Neural cell (in vitro differentiated cells): ENCODE measurements around the gene DHX29. TPM values are rescaled to one million over a fixed set of nuclear protein-coding genes. Genes with fewer than 3 reads are reported as not detected.

ENCODE experiments used
- H2AFZ ChIP-seq: fragments of 200-600, 300-800 bp; sonication (generic), shearing (Covaris generic); 2 replicates; pipeline ENCODE4 v1.6.0; 2014; ENCODE audit warnings: low read depth, mild to moderate bottlenecking, antibody characterized with exemption, low read length, moderate library complexity
- H3F3A ChIP-seq: fragments of 200-600 bp; shearing (Covaris generic); 2 replicates; pipeline ENCODE4 v1.6.1; 2016; ENCODE audit warnings: mild to moderate bottlenecking, moderate library complexity, mixed read lengths, antibody characterized with exemption, low read length; ENCODE audit not compliant: insufficient read depth, poor library complexity, severe bottlenecking
- H3K27ac ChIP-seq: fragments of 200-600, 300-800 bp; sonication (generic), shearing (Covaris generic); 2 replicates; pipeline ENCODE4 v1.5.1; 2014; ENCODE audit warnings: mild to moderate bottlenecking, low read length, moderate library complexity
- H3K27me3 ChIP-seq: fragments of 300-800, 200-600 bp; sonication (generic), shearing (Covaris generic); 2 replicates; pipeline ENCODE4 v1.6.0; 2014; ENCODE audit warnings: mild to moderate bottlenecking, low read depth, low read length, moderate library complexity; ENCODE audit not compliant: insufficient read depth
- H3K36me3 ChIP-seq: fragments of 300-800, 200-600 bp; sonication (generic), shearing (Covaris generic); 2 replicates; pipeline ENCODE4 v1.5.1; 2014; ENCODE audit warnings: mild to moderate bottlenecking, antibody characterized with exemption, low read length, moderate library complexity; ENCODE audit not compliant: insufficient read depth
- H3K4me2 ChIP-seq: fragments of 300-800, 200-600 bp; sonication (generic), shearing (Covaris generic); 2 replicates; pipeline ENCODE4 v1.6.0; 2014; ENCODE audit warnings: mild to moderate bottlenecking, low read length
- H3K4me3 ChIP-seq: fragments of 300-800, 200-600 bp; sonication (generic), shearing (Covaris generic); 2 replicates; pipeline ENCODE4 v1.5.1; 2014; ENCODE audit warnings: mild to moderate bottlenecking, low read length, moderate library complexity
- H3K79me2 ChIP-seq: fragments of 200-600 bp; shearing (Covaris generic); replicated peaks from 2 replicates; pipeline ENCODE4 v1.6.0; 2014; ENCODE audit warnings: mild to moderate bottlenecking, low read length, moderate library complexity; ENCODE audit not compliant: insufficient read depth
- H3K9ac ChIP-seq: fragments of 300-800, 200-600 bp; sonication (generic), shearing (Covaris generic); 2 replicates; pipeline ENCODE4 v1.6.1; 2016; ENCODE audit warnings: mild to moderate bottlenecking, low read length, mixed read lengths
- H3K9me2 ChIP-seq: fragments of 200-600 bp; shearing (Covaris generic); 2 replicates; pipeline ENCODE4 v1.6.1; 2016; ENCODE audit warnings: mild to moderate bottlenecking, low read length, mixed read lengths; ENCODE audit not compliant: insufficient read depth
- H3K9me3 ChIP-seq: fragments of 200-600, 300-800 bp; sonication (generic), shearing (Covaris generic); 2 replicates; pipeline ENCODE4 v1.6.1; 2016; ENCODE audit warnings: mild to moderate bottlenecking, mixed run types, low read length, moderate library complexity, mixed read lengths
- H4K20me1 ChIP-seq: fragments of 200-600 bp; shearing (Covaris generic); 2 replicates; pipeline ENCODE4 v1.6.1; 2016; ENCODE audit warnings: mild to moderate bottlenecking, mixed run types; ENCODE audit not compliant: insufficient read depth
- EP300 ChIP-seq: fragments of 450-650 bp; conservative IDR thresholded peaks from 2 replicates; pipeline ENCODE4 v1.6.1; 2014; ENCODE audit warnings: antibody characterized with exemption, mild to moderate bottlenecking, moderate library complexity; ENCODE audit not compliant: poor library complexity, severe bottlenecking
- EZH2 ChIP-seq: fragments of 200-600, 300-800 bp; shearing (Covaris generic), sonication (generic); IDR thresholded peaks from 2 replicates; pipeline ENCODE4 v1.6.1; 2014; ENCODE audit warnings: antibody characterized with exemption, low read length, borderline replicate concordance, mild to moderate bottlenecking; ENCODE audit not compliant: insufficient read depth, poor library complexity, severe bottlenecking
- MXI1 ChIP-seq: fragments of 450-650 bp; conservative IDR thresholded peaks from 2 replicates; pipeline ENCODE4 v1.6.1; 2014; ENCODE audit warnings: antibody characterized with exemption, mild to moderate bottlenecking; ENCODE audit not compliant: poor library complexity, severe bottlenecking
- POLR2AphosphoS5 ChIP-seq: IDR thresholded peaks from 2 replicates; pipeline ENCODE4 v1.6.1; 2012
- RAD21 ChIP-seq: fragments of 450-650 bp; conservative IDR thresholded peaks from 2 replicates; pipeline ENCODE4 v1.6.1; 2014; ENCODE audit warnings: antibody characterized with exemption, mild to moderate bottlenecking, moderate library complexity
- SMC3 ChIP-seq: fragments of 450-650 bp; conservative IDR thresholded peaks from 2 replicates; pipeline ENCODE4 v1.6.1; 2014; ENCODE audit warnings: antibody characterized with exemption, mild to moderate bottlenecking, moderate library complexity; ENCODE audit not compliant: poor library complexity
- TAF1 ChIP-seq: IDR thresholded peaks from 2 replicates; pipeline ENCODE4 v1.6.1; 2012; ENCODE audit warnings: low read depth
- polyA plus RNA-seq: library from polyadenylated mRNA; depleted of rRNA; stranded (reverse); fragments of >200 nt; gene quantifications from 2 replicates; pipeline ENCODE4 v1.2.3, GENCODE V29; 2014
- TF ChIP-seq, protein P1 (sequence below): IDR thresholded peaks from 2 replicates; pipeline ENCODE4 v1.6.1; 2012; ENCODE audit warnings: borderline replicate concordance
- TF ChIP-seq, protein P2 (sequence below): fragments of 450-650 bp; IDR thresholded peaks from 2 replicates; pipeline ENCODE4 v1.5.1; 2014; ENCODE audit warnings: antibody characterized with exemption, mild to moderate bottlenecking, moderate library complexity; ENCODE audit not compliant: poor library complexity, severe bottlenecking

DHX29 gene
- polyA plus RNA-seq, 1 donor from 2014 or later, result 48.1 TPM

DNA sequence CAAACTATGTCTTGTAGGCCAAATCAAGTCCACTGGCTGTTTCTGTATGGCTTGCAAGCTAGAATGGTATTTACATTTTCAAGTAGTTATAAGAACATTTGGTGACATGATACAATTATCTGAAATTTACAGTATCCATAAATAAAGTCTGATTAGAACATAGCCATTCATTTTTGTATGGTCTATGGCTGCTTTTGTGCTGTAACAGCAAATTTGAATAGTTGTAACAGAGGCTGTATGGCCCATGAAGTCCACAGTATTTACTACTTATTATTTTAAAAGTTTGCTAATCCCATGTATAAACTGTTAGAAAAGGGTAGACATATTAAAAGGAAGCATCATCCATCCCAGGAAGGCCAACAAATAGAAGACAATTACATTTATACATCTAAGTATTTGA is 17.7 kb downstream of the DHX29 start:
- no peak overlapping the region for H3K4me2 ChIP-seq
- H3K27ac ChIP-seq, result no peak overlapping the region
- no peaks in the 10 kb centered on the region for H3K9me3 ChIP-seq

DNA sequence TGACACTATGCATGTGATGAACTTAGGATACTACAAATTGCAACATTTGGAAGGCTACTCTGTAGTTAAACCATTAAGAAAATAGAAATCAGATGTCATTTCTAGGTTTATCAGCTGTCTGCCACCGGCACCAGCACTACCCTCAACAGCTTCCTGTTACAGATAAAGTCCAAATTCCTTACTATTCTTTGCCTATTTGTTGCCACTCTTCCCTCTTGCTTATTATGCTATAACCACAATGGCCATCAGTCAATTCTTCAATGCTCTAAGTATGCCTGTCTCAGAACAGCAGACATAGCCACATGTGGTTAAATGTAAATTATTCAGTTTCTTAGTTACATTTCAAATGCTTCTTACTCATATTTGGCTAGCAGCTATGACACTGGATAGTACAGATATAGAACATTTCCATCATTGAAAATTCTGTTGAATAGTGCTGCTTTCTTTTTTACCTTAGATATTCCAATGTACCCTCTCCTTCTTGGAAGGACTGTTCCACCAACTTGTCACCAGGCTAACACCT is 21.0 kb downstream of the DHX29 start:
- Histone ChIP-seq H3K27ac (no peak overlapping the region), H3K79me2 (no peaks in the 10 kb centered on the region), H3K9ac (no peak overlapping the region)

More for the DNA sequence above, 17.7 kb downstream of the DHX29 start:
- H4K20me1 ChIP-seq, result no peaks in the 10 kb centered on the region
- no peaks in the 10 kb centered on the region for H3K79me2 ChIP-seq
- no peak overlapping the region for H2AFZ ChIP-seq
- H3F3A ChIP-seq, result no peaks in the 10 kb centered on the region
- no peaks in the 10 kb centered on the region for H3K27me3 ChIP-seq
- no peak overlapping the region for H3K4me3 ChIP-seq
- H3K9ac ChIP-seq, result no peak overlapping the region
- H3K36me3 ChIP-seq, result peaks cover 15% of the 10 kb centered on the region
- no peaks in the 10 kb centered on the region for H3K9me2 ChIP-seq
- TF ChIP-seq EP300, result no peak
- TF ChIP-seq, protein P1, sequence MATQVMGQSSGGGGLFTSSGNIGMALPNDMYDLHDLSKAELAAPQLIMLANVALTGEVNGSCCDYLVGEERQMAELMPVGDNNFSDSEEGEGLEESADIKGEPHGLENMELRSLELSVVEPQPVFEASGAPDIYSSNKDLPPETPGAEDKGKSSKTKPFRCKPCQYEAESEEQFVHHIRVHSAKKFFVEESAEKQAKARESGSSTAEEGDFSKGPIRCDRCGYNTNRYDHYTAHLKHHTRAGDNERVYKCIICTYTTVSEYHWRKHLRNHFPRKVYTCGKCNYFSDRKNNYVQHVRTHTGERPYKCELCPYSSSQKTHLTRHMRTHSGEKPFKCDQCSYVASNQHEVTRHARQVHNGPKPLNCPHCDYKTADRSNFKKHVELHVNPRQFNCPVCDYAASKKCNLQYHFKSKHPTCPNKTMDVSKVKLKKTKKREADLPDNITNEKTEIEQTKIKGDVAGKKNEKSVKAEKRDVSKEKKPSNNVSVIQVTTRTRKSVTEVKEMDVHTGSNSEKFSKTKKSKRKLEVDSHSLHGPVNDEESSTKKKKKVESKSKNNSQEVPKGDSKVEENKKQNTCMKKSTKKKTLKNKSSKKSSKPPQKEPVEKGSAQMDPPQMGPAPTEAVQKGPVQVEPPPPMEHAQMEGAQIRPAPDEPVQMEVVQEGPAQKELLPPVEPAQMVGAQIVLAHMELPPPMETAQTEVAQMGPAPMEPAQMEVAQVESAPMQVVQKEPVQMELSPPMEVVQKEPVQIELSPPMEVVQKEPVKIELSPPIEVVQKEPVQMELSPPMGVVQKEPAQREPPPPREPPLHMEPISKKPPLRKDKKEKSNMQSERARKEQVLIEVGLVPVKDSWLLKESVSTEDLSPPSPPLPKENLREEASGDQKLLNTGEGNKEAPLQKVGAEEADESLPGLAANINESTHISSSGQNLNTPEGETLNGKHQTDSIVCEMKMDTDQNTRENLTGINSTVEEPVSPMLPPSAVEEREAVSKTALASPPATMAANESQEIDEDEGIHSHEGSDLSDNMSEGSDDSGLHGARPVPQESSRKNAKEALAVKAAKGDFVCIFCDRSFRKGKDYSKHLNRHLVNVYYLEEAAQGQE, result no peak
- no peak for TF ChIP-seq TAF1
- TF ChIP-seq EZH2, result no peak
- TF ChIP-seq, protein P2, sequence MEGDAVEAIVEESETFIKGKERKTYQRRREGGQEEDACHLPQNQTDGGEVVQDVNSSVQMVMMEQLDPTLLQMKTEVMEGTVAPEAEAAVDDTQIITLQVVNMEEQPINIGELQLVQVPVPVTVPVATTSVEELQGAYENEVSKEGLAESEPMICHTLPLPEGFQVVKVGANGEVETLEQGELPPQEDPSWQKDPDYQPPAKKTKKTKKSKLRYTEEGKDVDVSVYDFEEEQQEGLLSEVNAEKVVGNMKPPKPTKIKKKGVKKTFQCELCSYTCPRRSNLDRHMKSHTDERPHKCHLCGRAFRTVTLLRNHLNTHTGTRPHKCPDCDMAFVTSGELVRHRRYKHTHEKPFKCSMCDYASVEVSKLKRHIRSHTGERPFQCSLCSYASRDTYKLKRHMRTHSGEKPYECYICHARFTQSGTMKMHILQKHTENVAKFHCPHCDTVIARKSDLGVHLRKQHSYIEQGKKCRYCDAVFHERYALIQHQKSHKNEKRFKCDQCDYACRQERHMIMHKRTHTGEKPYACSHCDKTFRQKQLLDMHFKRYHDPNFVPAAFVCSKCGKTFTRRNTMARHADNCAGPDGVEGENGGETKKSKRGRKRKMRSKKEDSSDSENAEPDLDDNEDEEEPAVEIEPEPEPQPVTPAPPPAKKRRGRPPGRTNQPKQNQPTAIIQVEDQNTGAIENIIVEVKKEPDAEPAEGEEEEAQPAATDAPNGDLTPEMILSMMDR, result no peak
- TF ChIP-seq POLR2AphosphoS5, result no peak
- TF ChIP-seq RAD21, result no peak
- TF ChIP-seq MXI1, result no peak
- no peak for TF ChIP-seq SMC3

More for the DNA sequence above, 21.0 kb downstream of the DHX29 start:
- peaks cover 5% of the 10 kb centered on the region for H3K36me3 ChIP-seq
- TF ChIP-seq EZH2 (no peak), RAD21 (no peak), SMC3 (no peak), POLR2AphosphoS5 (no peak), MXI1 (no peak)
- no peak overlapping the region for H3K4me3 ChIP-seq
- H3K9me3 ChIP-seq, result no peaks in the 10 kb centered on the region
- no peaks in the 10 kb centered on the region for H3K27me3 ChIP-seq
- no peak overlapping the region for H2AFZ ChIP-seq
- no peak overlapping the region for H3K4me2 ChIP-seq
- H4K20me1 ChIP-seq, result no peaks in the 10 kb centered on the region
- H3F3A ChIP-seq, result no peaks in the 10 kb centered on the region
- H3K9me2 ChIP-seq, result no peaks in the 10 kb centered on the region
